ENCODE data around the gene SP3. TPM values are rescaled to one million over a fixed set of nuclear protein-coding genes. Genes with fewer than 3 reads are reported as not detected.
A peak's percentile ranks its signal among the peaks of the same experiment; 100 is the strongest.

The SP3 gene
- total RNA-seq, 1 experiment from 2014 or later, result 80.2 TPM

- intact Hi-C loops (cut with micrococcal nuclease; ENCODE audit: unreplicated experiment), result no loop called here
- ChIA-PET POLR2A (no interaction called here), CTCF (no interaction called here)
- TF ChIP-seq, protein P1, sequence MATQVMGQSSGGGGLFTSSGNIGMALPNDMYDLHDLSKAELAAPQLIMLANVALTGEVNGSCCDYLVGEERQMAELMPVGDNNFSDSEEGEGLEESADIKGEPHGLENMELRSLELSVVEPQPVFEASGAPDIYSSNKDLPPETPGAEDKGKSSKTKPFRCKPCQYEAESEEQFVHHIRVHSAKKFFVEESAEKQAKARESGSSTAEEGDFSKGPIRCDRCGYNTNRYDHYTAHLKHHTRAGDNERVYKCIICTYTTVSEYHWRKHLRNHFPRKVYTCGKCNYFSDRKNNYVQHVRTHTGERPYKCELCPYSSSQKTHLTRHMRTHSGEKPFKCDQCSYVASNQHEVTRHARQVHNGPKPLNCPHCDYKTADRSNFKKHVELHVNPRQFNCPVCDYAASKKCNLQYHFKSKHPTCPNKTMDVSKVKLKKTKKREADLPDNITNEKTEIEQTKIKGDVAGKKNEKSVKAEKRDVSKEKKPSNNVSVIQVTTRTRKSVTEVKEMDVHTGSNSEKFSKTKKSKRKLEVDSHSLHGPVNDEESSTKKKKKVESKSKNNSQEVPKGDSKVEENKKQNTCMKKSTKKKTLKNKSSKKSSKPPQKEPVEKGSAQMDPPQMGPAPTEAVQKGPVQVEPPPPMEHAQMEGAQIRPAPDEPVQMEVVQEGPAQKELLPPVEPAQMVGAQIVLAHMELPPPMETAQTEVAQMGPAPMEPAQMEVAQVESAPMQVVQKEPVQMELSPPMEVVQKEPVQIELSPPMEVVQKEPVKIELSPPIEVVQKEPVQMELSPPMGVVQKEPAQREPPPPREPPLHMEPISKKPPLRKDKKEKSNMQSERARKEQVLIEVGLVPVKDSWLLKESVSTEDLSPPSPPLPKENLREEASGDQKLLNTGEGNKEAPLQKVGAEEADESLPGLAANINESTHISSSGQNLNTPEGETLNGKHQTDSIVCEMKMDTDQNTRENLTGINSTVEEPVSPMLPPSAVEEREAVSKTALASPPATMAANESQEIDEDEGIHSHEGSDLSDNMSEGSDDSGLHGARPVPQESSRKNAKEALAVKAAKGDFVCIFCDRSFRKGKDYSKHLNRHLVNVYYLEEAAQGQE (IDR thresholded peaks at IDR 0.05; ENCODE audit: insufficient read depth in 1 of 2, low read depth in 2 of 2, low read length in 1 of 2), result no peak
- TF ChIP-seq TCF7L2 (IDR thresholded peaks at IDR 0.05; ENCODE audit: low read depth, low read length), result no peak
- no peak for TF ChIP-seq SIN3A (IDR thresholded peaks at IDR 0.05; ENCODE audit: borderline replicate concordance, insufficient read depth, low read depth, low read length)
- TF ChIP-seq, protein P2, sequence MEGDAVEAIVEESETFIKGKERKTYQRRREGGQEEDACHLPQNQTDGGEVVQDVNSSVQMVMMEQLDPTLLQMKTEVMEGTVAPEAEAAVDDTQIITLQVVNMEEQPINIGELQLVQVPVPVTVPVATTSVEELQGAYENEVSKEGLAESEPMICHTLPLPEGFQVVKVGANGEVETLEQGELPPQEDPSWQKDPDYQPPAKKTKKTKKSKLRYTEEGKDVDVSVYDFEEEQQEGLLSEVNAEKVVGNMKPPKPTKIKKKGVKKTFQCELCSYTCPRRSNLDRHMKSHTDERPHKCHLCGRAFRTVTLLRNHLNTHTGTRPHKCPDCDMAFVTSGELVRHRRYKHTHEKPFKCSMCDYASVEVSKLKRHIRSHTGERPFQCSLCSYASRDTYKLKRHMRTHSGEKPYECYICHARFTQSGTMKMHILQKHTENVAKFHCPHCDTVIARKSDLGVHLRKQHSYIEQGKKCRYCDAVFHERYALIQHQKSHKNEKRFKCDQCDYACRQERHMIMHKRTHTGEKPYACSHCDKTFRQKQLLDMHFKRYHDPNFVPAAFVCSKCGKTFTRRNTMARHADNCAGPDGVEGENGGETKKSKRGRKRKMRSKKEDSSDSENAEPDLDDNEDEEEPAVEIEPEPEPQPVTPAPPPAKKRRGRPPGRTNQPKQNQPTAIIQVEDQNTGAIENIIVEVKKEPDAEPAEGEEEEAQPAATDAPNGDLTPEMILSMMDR (IDR thresholded peaks at IDR 0.05), result no peak
- no peak for TF ChIP-seq POLR2AphosphoS5 (IDR thresholded peaks at IDR 0.05; ENCODE audit: low read depth, low read length)
- in situ Hi-C loops (cut with HindIII; ENCODE audit: low pct_unique_long_range_greater_than_20kb, low sequenced_read_pairs), result no loop called here
- no TSS peak for BruUV-seq (replicated peaks)
- Histone ChIP-seq H3K27me3 (ENCODE audit: control insufficient read depth, insufficient read depth, low read length) (no peaks in the 10 kb centered on the region), H3K4me1 (ENCODE audit: control insufficient read depth, insufficient read depth, low read length) (no peaks in the 10 kb centered on the region; the same call in 1 of the 2 replicates), H3K27ac (ENCODE audit: low read length) (no peak overlapping the region), H3K9me3 (ENCODE audit: control insufficient read depth, insufficient read depth, low read depth, low read length) (no peaks in the 10 kb centered on the region), H3K36me3 (ENCODE audit: control insufficient read depth, insufficient read depth, low read length) (no peaks in the 10 kb centered on the region), H3K4me3 (ENCODE audit: low read depth in 2 of 2, low read length in 2 of 2) (no peak overlapping the region)
- DNase-seq (ENCODE audit: low read depth, low spot score) (no peak), ATAC-seq (0 out of 2 replicates have a peak, but pooled peaks have one; percentile 38)
These were observed 35.7 kb downstream of the SP3 start for GRCh38 chr2:173929441-173929840.

DNA sequence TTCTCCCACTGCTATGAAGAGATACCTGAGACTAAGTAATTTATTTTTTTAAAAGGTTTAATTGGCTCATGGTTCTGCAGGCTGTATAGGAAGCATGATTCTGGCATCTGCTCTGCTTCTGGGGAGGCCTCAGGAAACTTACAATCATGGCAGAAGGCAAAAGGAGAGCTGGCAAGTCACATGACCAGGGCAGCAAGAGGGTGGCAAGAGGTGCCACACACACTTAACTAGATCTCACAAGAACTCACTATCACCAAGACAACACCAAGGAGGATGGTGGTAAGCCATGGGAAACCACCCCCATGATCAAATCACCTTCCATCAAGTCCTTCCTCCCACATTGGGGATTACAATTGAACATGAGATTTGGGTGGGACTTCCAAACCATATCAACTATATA, 38.3 kb downstream of the SP3 start:
- no peak overlapping the region for H3K27ac ChIP-seq (ENCODE audit: low read length)
- DNase-seq (ENCODE audit: low read depth, low spot score) (no peak), ATAC-seq (no peak)
- in situ Hi-C loops (cut with HindIII; ENCODE audit: low pct_unique_long_range_greater_than_20kb, low sequenced_read_pairs), result no loop called here
- POLR2A ChIA-PET, result no interaction called here
- no peak overlapping the region for H3K4me3 ChIP-seq (ENCODE audit: low read depth in 2 of 2, low read length in 2 of 2)
- CTCF ChIA-PET, result no interaction called here
- no peaks in the 10 kb centered on the region for H3K27me3 ChIP-seq (ENCODE audit: control insufficient read depth, insufficient read depth, low read length)
- TF ChIP-seq SIN3A (IDR thresholded peaks at IDR 0.05; ENCODE audit: borderline replicate concordance, insufficient read depth, low read depth, low read length) (no peak), POLR2AphosphoS5 (IDR thresholded peaks at IDR 0.05; ENCODE audit: low read depth, low read length) (no peak), TCF7L2 (IDR thresholded peaks at IDR 0.05; ENCODE audit: low read depth, low read length) (no peak)
- TF ChIP-seq, protein P1 (IDR thresholded peaks at IDR 0.05; ENCODE audit: insufficient read depth in 1 of 2, low read depth in 2 of 2, low read length in 1 of 2), result no peak
- TF ChIP-seq, protein P2 (IDR thresholded peaks at IDR 0.05), result no peak
- H3K36me3 ChIP-seq (ENCODE audit: control insufficient read depth, insufficient read depth, low read length), result no peaks in the 10 kb centered on the region
- intact Hi-C loops (cut with micrococcal nuclease; ENCODE audit: unreplicated experiment), result no loop called here
- H3K4me1 ChIP-seq (ENCODE audit: control insufficient read depth, insufficient read depth, low read length), result peaks cover 8% of the 10 kb centered on the region; the same call in 1 of the 2 replicates
- BruUV-seq (replicated peaks), result no TSS peak
- H3K9me3 ChIP-seq (ENCODE audit: control insufficient read depth, insufficient read depth, low read depth, low read length), result no peaks in the 10 kb centered on the region

Measured in Panc1 (cell line).